Thoracic aorta (tissue), 2 donors: ENCODE results near the gene INSL4. TPM values are rescaled to one million over a fixed set of nuclear protein-coding genes. Genes with fewer than 3 reads are reported as not detected.
A peak's percentile ranks its signal among the peaks of the same experiment; 100 is the strongest.

Source experiments
- ATAC-seq: fragments of 150-250 bp; one replicate; pipeline ENCODE4 v1.8.0; 2017; ENCODE audit warnings: low read depth; ENCODE audit not compliant: insufficient number of reproducible peaks, low FRiP score
- DNase-seq: peaks from one replicate; pipeline ENCODE4 v3.0.0-alpha.2; 2020; ENCODE audit warnings: low spot score
- H3K27ac ChIP-seq, 2 donors: fragments of 200-600 bp; sonication (generic); 1 replicate in 1 of 2; 2 replicates in 1 of 2; pipeline ENCODE4 v1.5.1; 2016; ENCODE audit warnings: mild to moderate bottlenecking in 2 of 2, moderate library complexity in 2 of 2
- H3K27me3 ChIP-seq: fragments of 200-600 bp; sonication (generic); replicated peaks from 2 replicates; pipeline ENCODE4 v1.6.0; 2016; ENCODE audit warnings: mild to moderate bottlenecking; ENCODE audit not compliant: insufficient read depth
- H3K36me3 ChIP-seq: fragments of 200-600 bp; sonication (generic); one replicate; pipeline ENCODE4 v1.5.1; 2016
- H3K4me1 ChIP-seq, 2 donors: fragments of 200-600 bp; sonication (generic); 1 replicate in 1 of 2; 2 replicates in 1 of 2; pipeline versions ENCODE4 v1.5.1 to v1.6.0; 2016; ENCODE audit warnings: low read depth in 2 of 2, mild to moderate bottlenecking in 1 of 2; ENCODE audit not compliant: control insufficient read depth in 1 of 2
- H3K4me3 ChIP-seq: fragments of 200-600 bp; sonication (generic); 2 replicates; pipeline ENCODE4 v1.5.1; 2016; ENCODE audit warnings: mild to moderate bottlenecking
- H3K9me3 ChIP-seq: fragments of 200-600 bp; sonication (generic); 2 replicates; pipeline ENCODE4 v1.5.1; 2016
- total RNA-seq, 2 donors: library from RNA; depleted of rRNA; stranded (reverse); fragments of >200 nt; gene quantifications; one replicate each; pipeline versions ENCODE4 v1.1.0 to v1.2.3, GENCODE V29; 2016
- TF ChIP-seq, protein P1 (sequence below): fragments of 200-600 bp; sonication (generic); IDR thresholded peaks from one replicate; pipeline ENCODE4 v1.5.1; 2019; ENCODE audit warnings: antibody characterized with exemption

The INSL4 gene
- total RNA-seq, 2 donors from 2014 or later, result not detected

DNA sequence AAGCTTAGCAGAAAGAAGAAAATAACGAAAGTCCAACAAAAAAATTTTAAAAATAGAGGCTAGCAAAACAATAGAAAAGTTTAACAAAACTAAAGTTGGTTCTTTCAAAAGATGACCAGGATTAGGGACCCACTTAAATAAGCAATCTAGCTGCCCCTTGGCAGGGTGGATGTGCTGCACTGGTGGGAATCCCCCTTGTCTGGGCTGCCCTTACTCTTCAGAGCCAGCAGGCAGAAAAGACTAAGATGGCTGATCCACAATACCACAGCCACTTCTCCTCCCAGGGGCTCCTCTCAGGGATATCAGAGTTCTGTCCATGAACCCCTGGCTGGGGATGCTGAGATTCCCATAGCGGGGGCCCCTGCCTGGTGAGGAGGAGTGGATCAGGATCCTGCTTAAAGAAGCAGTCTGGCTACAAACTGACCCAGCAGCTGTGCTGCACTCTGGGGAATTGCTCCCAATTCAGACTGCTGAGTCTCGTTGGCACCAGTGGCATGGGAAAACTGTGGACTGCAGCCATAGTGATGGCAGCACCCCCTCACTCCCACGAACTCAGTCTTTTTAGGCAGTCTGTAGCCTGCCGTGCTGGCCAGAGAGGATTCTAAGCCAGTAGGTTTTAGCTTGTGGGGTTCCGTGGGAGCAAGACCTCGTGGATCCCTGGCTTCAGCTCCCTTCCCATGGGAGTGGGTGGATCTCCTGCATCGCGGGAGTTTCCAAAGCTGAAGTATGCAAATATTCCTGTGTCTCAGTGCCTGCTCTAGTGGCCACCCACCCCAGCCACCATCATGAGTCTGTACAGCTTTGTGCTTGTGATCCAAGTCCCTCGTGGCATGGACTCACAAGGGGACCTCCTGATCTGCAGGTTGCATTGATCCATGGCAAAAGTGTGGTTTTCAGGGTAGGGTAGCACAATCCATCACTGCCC is 42.9 kb upstream of the INSL4 start:
- Histone ChIP-seq H3K27ac (no peak overlapping the region), H3K4me1 (peaks cover 0 to 5% of the 10 kb centered on the region in 2 donors), H3K36me3 (no peaks in the 10 kb centered on the region), H3K27me3 (no peaks in the 10 kb centered on the region), H3K4me3 (peak overlapping the region; percentile 33), H3K9me3 (no peaks in the 10 kb centered on the region)
- ATAC-seq, result no peak
- no peak for DNase-seq
- TF ChIP-seq, protein P1, sequence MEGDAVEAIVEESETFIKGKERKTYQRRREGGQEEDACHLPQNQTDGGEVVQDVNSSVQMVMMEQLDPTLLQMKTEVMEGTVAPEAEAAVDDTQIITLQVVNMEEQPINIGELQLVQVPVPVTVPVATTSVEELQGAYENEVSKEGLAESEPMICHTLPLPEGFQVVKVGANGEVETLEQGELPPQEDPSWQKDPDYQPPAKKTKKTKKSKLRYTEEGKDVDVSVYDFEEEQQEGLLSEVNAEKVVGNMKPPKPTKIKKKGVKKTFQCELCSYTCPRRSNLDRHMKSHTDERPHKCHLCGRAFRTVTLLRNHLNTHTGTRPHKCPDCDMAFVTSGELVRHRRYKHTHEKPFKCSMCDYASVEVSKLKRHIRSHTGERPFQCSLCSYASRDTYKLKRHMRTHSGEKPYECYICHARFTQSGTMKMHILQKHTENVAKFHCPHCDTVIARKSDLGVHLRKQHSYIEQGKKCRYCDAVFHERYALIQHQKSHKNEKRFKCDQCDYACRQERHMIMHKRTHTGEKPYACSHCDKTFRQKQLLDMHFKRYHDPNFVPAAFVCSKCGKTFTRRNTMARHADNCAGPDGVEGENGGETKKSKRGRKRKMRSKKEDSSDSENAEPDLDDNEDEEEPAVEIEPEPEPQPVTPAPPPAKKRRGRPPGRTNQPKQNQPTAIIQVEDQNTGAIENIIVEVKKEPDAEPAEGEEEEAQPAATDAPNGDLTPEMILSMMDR, result no peak

- H3K4me1 ChIP-seq, result peaks cover 0 to 5% of the 10 kb centered on the region in 2 donors
- H3K4me3 ChIP-seq, result no peak overlapping the region
- no peaks in the 10 kb centered on the region for H3K27me3 ChIP-seq
- H3K9me3 ChIP-seq, result no peaks in the 10 kb centered on the region
- TF ChIP-seq, protein P1, result no peak
- no peaks in the 10 kb centered on the region for H3K36me3 ChIP-seq
- ATAC-seq, result no peak
- H3K27ac ChIP-seq, result no peak overlapping the region
- no peak for DNase-seq
Measured at GRCh38 chr9:5191985-5192384, 39.2 kb upstream of the INSL4 start.

DNA sequence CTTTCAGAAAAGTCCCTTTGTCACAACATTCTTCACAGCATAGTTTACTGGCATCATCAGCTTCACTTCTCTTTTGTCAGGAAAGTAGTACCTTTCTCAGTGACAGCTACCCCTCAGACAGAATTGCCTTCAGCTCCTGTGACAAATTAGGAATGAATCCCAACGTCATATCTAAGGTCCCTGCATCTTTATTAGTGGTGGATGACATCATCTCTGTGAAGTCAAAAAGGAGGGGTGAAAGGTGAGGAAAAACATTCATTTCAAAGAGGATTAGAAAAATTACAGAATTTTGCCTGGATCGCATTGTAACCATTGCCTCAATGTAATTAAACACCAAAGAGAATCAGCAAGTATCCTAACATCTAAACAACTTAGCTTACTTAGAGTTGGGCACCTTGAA is 37.9 kb upstream of the INSL4 start:
- Histone ChIP-seq H3K36me3 (no peaks in the 10 kb centered on the region), H3K27me3 (no peaks in the 10 kb centered on the region), H3K4me3 (no peak overlapping the region), H3K4me1 (peaks cover 0 to under 1% of the 10 kb centered on the region in 2 donors), H3K9me3 (no peaks in the 10 kb centered on the region), H3K27ac (no peak overlapping the region)
- no peak for DNase-seq
- no peak for ATAC-seq
- TF ChIP-seq, protein P1, result no peak

DNA sequence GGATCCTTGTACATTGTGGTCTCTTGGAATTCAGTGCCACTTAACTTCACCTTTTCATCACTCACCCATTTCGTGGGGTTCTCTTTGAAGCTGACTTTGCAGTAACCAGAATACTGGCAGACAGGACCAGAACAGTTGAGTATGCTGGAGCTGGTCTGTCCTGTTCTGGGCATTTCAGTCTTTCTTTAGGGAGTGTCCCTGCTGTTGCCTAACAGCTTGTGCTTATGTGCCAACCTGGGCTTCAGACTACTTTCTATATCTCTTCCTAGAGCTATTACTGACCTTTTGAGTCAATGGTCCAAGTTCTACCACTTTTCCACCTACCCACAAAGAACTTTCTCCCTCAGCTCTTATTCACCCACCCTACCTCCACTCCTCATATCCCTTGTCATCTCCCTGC is 35.8 kb upstream of the INSL4 start:
- DNase-seq, result no peak
- TF ChIP-seq, protein P1, result no peak
- no peaks in the 10 kb centered on the region for H3K4me1 ChIP-seq
- no peaks in the 10 kb centered on the region for H3K9me3 ChIP-seq
- no peaks in the 10 kb centered on the region for H3K27me3 ChIP-seq
- H3K36me3 ChIP-seq, result no peaks in the 10 kb centered on the region
- H3K4me3 ChIP-seq, result no peak overlapping the region
- ATAC-seq, result no peak
- no peak overlapping the region for H3K27ac ChIP-seq

- ATAC-seq (no peak), DNase-seq (no peak)
- no peak overlapping the region for H3K27ac ChIP-seq
- H3K4me3 ChIP-seq, result no peak overlapping the region
- H3K27me3 ChIP-seq, result no peaks in the 10 kb centered on the region
- TF ChIP-seq, protein P1, result no peak
- H3K4me1 ChIP-seq, result no peaks in the 10 kb centered on the region
- H3K36me3 ChIP-seq, result no peaks in the 10 kb centered on the region
- H3K9me3 ChIP-seq, result no peaks in the 10 kb centered on the region
Measured at GRCh38 chr9:5205071-5205470, 26.1 kb upstream of the INSL4 start.
